T follicular helper cell (primary cell): ENCODE data around the gene ILKAP.

Experiments used
- DNase-seq: peaks from one replicate; pipeline ENCODE4 v3.0.0-alpha.2; 2020; ENCODE audit warnings: low read depth

Gene ILKAP

DNA sequence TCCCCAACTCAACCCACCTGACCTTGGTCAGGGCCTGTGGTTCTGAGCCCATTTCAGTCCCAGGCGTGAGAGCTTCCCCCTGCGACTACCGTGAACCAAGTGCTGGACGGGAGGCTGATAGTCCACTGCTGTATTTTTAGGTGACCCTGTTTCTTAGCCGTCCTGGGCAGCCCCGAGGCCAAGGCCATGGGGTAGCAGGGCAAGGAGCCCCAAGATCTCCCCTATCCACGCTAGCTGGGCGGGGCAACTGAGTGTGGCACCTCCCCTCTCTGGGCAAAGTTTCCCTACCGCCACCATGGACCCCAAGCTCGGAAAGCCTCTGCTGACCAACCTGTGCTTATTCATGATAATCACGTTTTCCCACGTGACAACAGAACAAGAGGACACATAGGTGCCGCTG, 65.6 kb downstream of the ILKAP start:
- DNase-seq: no peak

GRCh38 chr2:238136820-238137537, 66.5 kb downstream of the ILKAP start:
- DNase-seq: no peak

- no peak for DNase-seq
Observed at GRCh38 chr2:238135601-238136150, 67.8 kb downstream of the ILKAP start.

GRCh38 chr2:238134393-238134785, 69.1 kb downstream of the ILKAP start:
- DNase-seq: no peak

DNA sequence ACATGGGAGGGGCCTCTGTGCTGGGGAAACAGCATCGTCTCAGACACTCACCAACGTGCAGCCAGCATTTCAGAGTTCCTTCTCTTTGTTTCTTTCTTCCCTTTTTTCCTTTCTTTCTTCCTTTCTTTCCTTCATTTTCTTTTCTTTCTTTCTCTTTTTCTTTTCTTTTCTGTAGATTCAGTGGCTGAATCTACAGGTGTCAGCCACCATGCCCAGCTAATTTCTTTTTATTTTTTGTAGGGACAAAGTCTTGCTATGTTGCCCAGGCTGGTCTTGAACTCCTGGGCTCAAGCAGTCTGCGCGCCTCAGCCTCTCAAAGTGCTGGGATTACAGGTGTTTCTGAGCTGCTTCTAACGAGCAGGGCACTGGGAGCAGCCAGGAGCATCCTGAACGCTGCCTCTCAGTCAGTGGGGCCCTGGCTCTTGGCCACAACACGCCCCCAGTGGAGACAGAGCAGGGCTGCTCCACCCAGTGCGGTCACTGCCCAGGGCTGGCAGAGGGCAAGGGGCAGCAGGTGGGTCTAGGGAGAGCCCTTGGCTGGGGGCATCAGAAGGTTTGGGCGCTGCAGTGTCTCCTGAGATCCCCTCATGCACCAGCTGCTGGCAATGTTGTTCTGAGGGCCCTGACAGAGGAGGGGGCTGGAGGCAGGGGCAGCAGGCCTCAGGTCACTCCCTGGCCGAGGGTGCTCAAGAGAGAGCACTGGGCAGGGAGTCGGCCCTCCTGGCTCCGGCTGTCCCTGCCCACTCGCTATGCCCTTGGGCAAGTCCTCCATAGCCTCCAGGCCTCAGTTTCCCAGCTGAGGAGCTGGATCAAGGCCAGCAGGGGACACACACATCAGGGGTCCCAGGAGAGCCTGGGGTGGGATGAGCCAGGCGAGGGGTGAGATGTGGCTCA, 69.7 kb downstream of the ILKAP start:
- DNase-seq: no peak

DNA sequence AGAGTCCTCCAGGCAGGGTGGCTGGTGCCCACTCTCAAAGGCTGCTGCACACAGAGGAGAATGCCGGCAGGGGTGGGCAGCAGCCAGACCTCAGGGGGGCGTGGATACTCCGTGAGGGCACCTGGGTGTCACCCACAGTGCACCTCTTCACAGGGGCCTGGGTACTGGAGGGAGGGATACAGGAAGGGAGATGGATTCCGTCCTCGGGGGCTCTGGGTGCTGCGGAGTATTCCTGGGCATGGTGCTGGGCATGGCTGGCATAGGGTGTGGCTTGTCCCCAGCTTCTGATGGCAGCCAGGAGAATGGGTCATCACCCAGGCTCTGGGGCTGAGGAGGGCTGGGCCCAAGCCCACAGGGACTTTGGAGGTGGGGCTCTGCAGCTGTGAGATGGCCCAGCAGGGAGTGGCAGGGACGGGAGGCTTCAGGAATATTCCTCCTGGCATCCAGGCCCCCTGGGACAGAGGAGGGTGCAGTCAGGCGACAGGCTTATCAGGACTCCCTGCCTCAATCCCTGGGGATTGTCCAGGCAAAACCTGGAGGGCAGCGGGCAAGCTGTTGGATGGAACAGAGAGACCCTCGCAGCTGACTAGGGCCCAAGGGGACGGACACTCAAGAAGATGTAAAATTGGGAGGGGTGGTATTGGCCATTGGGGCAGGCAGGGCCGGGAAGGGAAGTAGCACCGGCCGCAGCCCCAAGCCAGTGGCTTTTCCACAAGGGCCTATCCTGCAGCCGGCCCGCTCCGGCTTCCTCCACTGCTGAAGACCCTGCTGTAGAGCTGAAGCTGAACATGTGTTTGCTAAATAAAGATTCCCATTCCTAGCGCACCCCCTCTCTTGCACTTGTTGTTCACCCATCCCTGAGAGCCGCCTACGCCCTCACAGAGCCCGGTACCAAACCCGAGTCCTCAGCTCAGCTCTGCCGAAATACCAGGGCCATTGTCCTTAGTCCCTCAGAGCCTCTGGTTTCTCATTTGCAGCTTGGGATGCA, 70.7 kb downstream of the ILKAP start:
- DNase-seq: no peak

- DNase-seq: no peak
Observed at GRCh38 chr2:238131761-238132462, 71.6 kb downstream of the ILKAP start.

DNA sequence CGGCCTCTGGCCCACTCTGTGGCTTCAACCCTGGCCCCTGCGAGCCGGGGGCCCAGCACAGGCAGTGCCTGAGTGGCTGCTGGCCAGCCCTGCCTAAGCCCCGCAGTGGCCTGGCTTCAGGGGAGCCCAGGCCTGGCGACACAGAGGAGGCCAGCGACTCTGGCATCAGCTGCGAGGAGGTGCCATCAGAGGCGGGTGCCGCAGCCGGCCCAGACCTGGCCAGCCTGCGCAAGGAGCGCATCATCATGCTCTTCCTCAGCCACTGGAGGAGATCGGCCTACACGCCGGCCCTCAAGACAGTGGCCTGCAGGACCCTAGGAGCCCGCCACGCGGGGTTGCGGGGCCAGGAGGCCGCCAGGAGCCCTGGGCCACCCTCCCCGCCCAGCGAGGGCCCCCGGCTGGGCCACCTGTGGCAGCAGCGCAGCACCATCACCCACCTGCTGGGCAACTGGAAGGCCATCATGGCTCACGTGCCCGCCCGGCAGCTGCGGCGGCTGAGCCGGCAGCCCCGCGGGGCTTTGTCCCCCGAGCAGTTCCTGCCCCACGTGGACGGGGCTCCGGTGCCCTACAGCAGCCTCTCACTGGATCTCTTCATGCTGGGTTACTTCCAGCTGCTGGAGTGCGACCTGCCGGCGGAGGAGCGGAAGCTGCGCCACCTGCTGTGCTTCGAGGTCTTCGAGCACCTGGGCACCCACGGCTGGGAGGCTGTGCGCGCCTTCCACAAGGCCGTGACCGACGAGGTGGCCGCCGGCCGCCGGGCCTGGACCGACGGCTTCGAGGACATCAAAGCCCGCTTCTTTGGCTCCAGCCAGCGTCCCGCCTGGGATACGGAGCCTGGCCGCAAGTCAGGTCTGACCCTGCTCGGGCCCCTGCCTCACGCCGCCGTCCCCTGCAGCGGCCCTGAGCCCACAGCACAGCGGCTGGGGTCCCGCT, 72.5 kb downstream of the ILKAP start:
- DNase-seq: no peak

DNA sequence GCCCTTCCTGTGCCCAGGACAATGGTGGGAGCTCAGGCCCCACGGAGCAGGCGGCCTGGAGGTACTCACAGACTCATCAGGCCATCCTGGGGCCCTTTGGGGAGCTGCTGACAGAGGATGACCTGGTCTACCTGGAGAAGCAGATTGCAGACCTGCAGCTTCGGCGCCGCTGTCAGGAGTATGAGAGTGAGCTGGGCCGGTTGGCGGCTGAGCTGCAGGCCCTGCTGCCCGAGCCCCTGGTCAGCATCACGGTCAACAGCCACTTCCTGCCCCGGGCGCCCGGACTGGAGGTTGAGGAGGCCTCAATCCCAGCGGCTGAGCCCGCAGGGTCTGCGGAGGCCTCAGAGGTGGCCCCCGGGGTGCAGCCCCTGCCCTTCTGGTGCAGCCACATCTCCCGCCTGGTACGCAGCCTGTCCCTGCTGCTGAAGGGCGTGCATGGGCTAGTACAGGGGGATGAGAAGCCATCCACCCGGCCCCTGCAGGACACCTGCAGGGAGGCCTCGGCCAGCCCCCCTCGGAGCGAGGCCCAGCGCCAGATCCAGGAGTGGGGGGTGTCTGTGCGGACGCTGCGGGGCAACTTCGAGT, 73.3 kb downstream of the ILKAP start:
- no peak for DNase-seq

DNA sequence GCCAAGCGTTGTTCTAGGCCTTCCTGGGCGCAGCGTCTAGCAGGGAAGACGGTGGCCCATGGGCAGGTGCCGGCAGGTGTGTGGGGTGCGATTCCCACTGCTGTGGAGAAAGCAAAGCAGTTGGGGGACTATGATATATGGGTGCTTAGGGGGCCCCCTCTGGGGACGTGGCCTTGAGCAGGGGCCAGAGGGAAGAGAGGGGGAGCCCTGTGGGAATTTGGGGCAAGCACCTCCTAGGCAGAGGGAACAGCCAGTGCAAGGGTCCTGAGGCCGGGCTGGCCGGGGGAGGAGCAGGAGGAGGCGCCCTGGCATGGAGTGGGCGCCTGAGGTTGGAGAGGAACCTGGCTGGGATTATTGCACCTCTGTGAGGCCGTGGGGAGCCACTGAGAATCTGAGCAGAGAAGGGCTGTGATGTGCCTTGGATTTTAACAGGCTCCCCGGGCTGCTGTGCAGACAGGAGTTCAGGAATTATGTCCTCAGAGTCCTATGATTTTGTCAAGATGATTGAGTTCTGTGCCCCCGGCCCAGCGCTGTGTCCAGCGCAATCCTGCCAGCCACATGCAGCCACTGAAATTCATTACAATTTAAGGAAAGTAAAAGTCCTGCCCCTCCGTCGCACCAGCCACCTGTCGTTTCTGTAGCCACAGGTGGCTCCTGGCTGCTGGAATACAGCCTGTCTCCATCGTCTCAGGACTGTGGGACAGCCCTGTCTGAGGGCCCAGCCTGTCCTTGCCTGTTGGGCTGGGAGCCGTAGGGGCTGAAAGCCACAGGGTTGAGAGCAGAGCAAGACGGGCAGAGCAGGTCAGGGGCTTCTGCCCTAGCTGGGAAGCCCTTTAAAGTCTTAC, 74.1 kb downstream of the ILKAP start:
- no peak for DNase-seq

DNA sequence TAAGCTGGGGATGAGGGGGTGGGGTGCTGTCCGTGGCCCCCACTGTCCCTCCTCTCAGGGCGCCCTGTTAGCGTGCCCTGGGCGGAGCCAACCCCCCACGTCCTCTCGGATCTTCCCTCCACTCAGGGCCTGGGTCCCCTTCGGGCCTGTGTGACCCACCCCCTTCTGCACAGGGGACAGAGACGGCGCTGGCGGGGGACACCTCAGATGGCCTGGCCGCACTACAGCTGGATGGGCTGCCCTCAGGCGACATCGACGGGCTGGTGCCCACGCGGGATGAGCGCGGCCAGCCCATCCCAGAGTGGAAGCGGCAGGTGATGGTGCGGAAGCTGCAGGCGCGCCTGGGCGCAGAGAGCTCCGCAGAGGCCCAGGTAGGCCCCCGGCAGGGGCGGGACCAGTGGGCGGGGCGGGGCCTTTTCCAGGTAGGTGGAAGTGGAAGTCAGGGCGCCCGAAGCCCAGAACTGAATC, 74.9 kb downstream of the ILKAP start:
- DNase-seq: no peak

GRCh38 chr2:238128061-238128440, 75.4 kb downstream of the ILKAP start:
- DNase-seq: no peak

DNA sequence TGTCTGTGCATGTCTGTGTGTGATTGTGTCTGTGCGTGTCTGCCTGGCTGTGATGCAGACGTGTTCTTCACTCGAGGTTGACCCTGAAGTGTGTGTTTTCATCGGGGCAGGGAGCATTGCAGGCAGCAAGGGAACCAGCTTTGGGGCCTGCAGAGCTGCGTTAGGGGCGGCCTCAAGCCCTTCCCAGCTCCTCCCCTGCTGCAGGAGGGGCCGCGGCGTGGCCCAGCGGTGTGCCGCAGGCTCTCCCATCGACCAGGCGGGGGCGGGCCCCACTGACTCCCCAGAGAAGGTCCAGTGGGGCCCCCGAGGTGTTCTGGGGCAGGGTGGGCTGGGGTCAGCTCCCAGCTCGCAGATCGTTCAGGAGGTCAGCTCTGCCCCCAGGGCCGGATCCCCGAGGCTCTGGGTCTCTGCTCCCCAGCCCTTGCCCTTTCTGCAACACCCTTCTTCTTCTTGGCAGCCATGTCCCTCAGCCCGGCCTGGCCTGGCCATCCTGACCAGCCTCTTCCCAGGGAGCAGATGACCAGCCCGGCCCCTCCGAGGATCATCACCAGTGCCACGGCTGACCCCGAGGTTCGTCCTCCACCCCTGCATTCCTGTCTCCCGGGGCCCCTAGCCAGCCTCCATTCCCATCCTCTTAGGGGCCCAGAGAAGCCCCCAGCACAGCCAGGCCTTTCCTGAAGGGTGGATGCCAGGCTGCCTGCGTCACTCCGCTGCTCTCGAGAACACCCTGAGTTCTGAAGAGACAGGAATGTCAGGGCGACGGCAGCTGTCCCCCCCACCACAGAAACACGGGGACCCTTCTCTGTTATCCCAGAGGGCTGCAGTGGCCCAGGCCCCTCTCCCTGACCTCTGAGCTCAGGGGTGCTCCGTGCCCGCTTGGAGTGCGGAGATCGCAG, 76.1 kb downstream of the ILKAP start:
- DNase-seq: no peak

DNA sequence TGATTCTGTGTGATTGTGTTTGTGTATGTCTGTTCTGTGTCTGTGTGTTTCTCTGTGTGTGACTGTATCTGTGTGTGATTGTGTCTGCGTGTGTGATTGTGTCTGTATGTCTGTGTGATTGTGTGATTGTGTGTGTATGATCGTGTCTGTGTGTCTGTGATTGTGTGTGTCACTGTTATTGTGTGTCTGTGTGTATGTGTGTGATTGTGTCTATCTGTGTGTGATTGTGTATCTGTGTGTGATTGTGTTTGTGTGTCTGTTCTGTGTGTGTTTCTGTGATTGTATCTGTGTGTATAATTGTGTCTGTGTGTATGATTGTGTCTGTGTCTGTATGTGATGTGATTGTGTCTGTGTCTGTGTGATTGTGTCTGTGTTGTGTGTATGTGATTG, 76.7 kb downstream of the ILKAP start:
- DNase-seq: no peak

DNA sequence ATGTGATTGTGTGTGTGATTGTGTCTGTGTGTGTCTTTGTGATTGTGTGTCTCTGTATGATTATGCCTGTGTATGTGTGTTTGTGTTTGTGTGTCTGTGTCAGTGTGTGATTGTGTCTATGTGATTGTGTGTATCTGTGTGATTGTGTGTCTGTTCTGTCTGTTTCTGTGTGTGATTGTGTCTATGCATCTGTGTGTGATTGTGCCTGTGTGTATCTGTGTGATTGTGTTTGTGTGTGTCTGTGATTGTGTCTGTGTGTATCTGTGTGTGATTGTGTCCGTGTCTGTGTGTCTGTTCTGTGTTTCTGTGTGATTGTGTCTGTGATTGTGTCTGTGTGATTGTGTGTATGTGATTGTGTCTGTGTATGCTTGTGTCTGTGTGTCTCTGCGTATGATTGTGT, 77.2 kb downstream of the ILKAP start:
- no peak for DNase-seq

GRCh38 chr2:238125127-238125885, 78.2 kb downstream of the ILKAP start:
- DNase-seq: no peak
